GM20000 (cell line): ENCODE measurements around the gene PQBP1.

Experiments used
- DNase-seq: peaks from one replicate; pipeline ENCODE4 v3.0.0; 2012; ENCODE audit warnings: low spot score
- CTCF ChIP-seq: IDR thresholded peaks from 2 replicates; pipeline ENCODE4 v1.5.1; 2012; ENCODE audit warnings: mild to moderate bottlenecking, control low read depth; ENCODE audit errors: extremely low read depth, missing control alignments

The PQBP1 gene

GRCh38 chrX:48903290-48903689, 5.6 kb downstream of the PQBP1 start:
- no peak for DNase-seq
- no peak for TF ChIP-seq CTCF

GRCh38 chrX:48904180-48904579, 6.5 kb downstream of the PQBP1 start:
- no peak for DNase-seq
- no peak for TF ChIP-seq CTCF

GRCh38 chrX:48904626-48905025, 6.9 kb downstream of the PQBP1 start:
- DNase-seq = no peak
- no peak for TF ChIP-seq CTCF

GRCh38 chrX:48905090-48905790, 7.5 kb downstream of the PQBP1 start:
- no peak for TF ChIP-seq CTCF

GRCh38 chrX:48908600-48908999, 10.9 kb downstream of the PQBP1 start:
- no peak for DNase-seq
- no peak for TF ChIP-seq CTCF

More at GRCh38 chrX:48905090-48905790, 7.5 kb downstream of the PQBP1 start:
- DNase-seq = no peak

GRCh38 chrX:48909703-48910294, 12.1 kb downstream of the PQBP1 start:
- no peak for TF ChIP-seq CTCF
- no peak for DNase-seq

GRCh38 chrX:48910926-48911411, 13.2 kb downstream of the PQBP1 start:
- TF ChIP-seq CTCF = no peak
- DNase-seq = no peak
